GM19043 (cell line): ENCODE measurements around the gene CACNG4.

Experiments
- ATAC-seq: cut with Tn5 transposase; IDR thresholded peaks from one replicate; pipeline ENCODE4 v1.9.1; 2021; ENCODE audit warnings: low read depth; ENCODE audit not compliant: unreplicated experiment

CACNG4 gene

DNA sequence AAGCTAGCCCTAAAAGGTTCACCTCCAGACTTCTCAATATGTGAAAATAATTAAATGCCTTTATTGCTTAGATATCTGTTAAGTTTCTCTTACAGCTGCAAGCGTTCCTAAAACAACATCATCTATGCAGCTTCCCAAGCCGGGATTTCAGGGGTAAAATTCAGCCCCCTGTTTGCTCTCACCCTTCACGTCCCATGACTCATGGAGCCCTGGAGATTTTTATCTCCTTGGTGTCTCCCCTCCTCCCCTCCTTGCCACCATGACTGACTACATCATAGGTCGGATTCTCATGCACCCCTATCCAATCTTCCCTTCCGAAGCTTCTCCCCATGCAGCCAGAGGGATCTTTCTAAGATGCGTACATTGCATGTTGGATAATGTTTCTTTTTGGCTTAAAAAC lies 21.0 kb upstream of the CACNG4 start:
- no peak for ATAC-seq

DNA sequence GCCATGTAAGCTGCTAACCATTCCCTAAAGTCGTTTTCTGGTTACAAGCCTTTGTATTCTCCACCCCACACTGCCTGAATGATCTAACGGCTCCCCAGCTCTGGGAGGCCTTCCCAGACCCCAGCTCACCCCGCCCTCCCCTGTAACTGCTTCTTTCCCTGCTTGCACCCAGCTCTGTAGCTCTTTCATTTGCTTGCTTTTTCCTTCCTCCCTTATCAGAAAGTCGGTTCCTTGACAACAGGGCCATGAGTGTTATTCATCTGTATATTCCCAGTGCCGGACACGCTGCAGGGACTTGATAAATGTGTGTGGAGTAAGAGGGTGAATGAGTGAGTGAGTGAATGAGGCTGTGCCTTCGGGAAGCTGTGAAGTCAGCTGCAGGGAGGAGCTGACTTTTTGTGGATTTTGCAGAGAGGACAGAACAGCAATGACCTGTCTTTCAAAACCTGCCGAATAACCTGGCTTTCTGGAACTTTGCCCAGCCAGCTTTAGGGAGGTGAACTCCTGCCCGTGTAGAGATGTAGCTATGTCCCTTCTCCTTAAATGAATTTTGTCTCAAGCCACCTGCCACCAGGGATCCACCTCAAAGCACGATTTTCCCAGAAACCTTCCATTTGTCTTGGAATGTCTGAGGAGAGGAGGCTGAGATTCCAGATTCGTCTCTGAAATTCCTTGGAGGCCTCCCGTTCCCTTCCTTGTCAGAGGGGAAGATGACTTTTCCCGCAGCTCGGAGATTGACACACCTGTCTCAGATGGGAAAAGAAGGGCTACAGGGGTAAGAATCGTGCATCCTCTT lies 20.0 kb upstream of the CACNG4 start:
- no peak for ATAC-seq

DNA sequence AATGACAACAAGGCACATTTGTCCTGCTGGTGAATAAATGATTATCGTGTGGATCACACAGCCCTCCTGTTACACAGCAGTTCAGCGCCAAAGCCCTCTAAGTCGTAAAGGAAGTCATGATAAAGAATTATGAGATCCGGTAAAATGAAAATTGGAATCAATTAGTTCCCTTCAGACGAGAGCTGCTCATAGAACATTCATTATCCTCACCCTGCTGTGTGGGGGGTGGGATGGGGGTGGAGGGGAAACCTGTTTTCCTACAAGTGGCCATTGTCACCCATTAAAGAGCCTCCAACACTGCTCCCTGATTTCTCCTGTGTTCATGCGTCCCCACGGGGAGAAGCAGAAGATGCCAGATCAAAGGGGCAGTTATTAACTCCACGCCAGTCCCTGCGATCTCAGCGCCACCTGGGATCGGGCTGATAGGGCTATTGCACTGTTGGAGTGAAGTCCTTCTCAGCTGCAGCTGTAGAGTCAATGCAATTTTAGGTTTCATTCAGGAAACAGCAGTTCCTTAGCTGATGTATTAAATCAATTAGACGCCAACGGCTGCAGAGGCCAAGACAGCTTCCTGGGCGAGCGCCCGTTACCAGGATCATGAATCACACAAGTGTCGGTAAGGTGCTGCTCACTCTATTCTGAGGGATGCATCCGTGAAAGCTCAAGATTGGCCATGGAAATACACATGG lies 19.2 kb upstream of the CACNG4 start:
- no peak for ATAC-seq

DNA sequence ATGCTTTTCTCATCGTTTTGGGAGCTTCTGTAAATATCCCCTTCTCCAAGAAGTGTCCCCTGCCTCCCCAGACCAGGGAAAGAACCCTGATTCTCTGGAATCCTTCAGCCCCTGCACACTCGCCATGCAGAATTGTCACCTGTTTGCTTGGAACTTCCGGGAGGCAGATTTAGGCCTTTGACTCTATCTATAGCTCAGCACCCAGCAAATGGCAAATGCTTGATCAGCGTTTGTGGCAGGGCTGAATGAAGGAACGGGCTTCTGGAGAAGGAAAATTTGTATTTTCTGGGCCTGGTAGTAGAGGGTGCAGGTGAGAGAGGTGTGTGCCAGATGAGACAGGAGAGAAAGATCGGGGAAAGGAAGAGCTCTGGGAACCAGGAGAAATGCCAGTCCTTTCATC lies 18.3 kb upstream of the CACNG4 start:
- no peak for ATAC-seq

DNA sequence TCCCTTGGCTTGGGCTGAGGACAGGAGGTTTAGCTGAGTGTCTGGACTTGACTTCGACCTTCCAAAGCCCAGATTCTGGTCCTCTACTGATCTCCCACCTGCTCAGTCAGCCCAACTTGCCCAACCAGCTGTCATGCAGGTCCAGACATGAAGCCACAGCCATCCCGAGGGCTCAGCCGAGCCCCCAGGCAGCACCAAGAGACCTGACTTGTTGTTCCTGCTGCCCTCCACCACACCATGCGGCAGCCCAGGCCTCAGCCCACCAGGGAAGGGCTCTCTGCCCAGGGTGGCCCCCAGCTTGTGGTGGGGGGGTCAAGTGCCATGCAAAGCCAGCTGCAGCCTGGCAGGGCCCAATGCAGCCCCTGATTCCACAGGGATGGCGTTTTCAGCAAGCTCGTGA lies 17.2 kb upstream of the CACNG4 start:
- no peak for ATAC-seq

DNA sequence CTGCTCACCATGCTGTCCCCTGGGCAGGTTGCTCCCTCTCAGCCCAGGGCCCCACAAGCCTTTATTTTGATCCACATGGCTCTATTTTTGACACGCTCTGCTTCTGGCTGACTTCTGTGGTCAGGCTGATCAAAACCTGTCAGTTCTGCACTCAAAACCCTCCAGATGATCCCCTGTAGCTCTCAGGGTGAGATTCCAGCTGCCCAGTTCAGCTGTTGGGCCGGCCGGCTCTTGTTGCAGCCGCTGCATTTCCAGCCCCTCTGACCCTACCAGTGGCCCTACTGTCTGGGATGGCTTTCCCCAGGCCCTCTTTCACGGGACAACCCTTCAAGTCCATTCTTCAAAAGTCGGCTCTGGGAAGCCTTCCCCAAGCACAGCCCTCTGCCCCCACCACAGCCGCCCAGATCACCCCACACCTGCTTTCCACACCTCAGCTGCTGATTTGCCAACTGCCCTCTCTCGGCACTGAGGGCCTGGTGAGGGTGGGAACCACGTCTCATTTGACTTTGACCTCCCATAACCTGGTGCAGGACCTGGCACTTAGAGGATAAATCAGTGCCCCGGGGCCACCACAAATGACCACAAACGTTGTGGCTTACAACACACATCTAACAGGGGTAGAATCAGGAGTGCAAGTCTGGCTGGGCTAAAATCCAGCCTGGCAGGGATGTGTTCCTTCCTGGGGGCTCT lies 16.3 kb upstream of the CACNG4 start:
- ATAC-seq, result no peak

DNA sequence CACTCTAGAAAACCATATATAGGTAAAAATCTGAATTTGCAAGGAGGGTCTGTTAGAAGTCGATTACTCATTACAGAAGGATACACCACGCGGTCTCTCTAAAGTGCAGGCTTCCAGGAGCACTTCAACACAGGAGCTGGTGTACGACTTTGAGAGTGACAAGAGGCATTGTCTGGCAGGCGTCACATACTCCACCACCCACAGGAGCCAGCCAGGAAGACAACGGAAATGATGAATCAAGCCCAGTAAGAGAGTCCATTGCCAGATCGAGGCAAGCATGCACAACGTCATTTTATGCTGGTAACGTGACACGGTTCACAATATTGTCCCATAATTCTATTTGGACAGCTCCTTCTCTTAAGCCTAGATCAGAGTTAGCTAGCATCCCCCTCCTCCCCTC lies 15.0 kb upstream of the CACNG4 start:
- no peak for ATAC-seq

DNA sequence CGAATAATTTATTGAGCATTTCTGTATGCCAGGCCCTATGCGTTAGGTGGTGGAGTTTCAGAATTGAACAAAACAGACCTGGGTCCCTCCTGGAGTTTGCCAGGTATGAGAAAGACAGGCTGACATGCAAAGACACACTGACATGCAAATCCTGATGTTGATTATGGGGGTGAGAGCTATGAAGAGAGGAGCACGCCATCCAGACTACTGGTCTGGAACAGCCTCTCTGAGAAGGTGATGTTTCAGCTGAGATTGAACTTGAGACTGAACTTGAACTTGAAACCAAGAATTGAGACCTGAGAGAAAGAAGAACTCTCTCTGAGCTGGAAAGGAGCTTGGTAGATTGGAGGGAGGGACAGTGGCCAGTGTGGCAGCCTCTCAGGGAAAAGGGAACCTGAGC lies 14.2 kb upstream of the CACNG4 start:
- no peak for ATAC-seq

DNA sequence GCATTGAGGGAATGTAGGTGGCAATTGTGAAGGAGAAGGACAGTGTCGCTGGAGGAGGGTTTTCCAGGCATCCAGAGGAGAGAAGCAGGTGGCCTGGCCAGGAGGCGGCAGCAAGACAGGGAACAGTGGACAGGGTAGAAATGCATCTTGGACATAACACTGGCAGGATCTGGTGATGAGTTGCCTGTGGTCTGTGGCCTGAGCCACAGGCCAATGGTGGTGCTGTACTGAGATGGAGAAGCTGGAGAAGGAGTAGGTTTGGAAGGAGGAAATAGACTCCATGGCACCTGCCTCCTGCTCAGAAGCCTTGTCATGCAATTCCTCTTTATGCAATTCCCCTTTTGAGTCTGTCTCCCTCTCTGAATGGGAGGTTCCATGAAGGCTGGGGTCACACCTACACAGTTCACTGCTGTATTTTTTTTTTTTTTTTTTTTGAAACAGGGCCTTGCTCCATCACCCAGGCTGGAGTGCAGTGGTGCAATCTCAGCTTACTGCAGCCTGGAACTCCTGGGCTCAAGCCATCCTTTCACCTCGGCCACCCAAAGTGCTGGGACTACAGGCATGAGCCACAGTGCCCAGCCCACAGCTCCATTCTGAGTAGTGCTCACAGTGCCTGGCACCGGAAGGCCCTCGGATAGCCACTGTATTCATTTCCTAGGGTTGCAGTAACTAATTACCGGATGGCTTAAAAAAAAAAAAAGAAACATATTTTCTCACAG lies 13.5 kb upstream of the CACNG4 start:
- ATAC-seq, result no peak

DNA sequence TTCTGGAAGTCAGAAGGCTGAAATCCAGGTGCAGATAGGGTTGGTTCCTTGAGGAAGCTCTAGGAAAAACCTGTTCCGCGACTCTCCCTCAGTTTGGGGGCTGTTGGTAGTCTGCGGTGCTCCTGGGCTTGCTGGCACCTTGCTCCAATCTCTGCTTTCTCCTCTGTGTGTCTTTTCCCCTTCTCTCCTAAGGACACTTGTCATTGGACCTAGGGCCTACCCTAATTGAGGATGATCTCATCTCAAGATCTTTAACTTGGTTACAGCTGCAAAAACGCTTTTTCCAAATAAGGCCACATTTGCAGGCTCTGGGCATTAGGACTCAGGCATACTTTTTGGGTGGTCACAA lies 12.9 kb upstream of the CACNG4 start:
- no peak for ATAC-seq

DNA sequence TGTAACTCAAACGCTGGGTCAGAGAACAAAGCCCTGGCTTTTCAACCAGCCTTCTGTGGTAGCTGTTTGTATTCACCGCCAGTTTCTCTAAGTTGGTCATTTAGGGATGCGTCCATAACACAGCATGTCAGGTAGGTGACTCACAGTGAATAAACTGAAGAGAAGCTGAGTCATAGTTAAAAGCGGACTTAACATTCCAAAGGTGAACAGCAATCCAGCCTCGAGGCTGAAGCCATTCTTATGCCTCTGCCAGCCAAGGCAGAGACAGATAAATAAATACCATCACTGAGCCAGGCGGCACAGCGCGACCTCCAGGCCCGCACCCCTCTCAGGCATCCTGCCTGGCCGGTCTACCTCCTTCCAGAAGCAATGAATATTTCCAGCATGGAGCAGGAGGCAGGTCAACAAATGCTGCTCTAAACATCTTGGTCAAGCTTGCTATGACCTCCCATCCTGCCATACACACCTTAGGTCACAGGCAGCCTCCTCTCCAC lies 12.4 kb upstream of the CACNG4 start:
- ATAC-seq, result no peak

DNA sequence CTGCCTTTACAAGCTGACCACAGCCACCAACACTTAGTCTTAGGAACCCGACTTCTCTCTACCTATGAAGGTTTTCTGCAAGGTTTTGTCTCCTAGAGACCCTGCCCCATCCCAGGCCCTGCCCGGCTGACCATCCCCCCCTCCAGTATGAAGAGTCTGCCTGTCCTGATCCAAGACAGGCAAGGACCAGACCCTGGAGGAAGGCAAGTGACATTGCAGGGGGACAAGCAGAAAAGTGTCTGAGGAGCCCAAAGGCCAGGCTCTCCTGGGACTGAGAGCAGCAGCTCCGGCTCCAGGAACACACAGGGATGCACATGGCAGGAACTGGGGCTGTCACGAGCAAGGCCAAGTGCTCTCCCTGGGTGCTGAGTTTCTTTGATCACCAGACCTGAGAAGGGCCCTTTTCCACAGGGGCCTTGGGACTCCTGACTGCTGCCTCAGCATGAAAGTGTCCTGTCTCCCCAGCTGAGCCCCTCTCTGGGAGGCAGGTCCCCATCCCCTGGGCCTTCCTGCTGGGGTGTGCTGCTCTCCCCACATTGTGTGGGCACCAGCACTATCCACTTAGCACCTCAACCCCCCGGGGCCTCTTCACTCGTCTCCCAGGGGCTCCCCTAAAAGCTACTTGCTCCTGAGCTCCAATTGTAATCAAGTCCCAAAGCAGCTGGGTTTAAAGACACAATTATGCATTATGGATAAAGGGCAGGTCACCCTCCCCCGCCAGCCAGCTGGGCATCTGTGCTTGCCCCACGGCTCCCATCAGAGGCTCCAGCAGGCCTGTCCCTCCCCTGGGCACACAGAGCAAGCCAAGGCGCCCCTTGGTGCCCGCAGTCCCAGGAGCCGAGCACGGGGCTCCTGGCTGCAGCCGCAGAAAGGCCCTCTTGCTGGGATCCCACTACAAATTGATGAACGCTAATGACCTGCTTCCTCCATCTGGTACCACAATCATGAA lies 11.6 kb upstream of the CACNG4 start:
- ATAC-seq, result no peak

DNA sequence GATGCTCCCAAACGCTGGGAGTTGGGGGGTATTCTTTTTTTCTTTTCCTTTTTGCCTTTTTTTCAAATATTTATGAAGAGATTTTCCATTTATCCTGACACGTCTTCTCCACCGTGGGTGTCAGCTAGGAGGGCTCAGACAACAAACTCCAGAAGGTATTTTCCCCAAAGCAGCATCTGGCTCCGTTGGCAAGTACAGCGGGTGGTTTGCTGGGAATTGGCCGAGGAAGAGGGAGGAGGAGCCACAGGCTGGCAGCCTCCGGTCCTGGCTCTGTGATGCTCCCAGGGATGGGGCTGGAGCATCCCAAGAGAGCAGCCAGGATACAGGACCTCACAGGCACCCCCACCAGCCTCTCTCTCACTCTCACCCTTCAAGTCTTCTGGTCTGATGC lies 10.9 kb upstream of the CACNG4 start:
- no peak for ATAC-seq

DNA sequence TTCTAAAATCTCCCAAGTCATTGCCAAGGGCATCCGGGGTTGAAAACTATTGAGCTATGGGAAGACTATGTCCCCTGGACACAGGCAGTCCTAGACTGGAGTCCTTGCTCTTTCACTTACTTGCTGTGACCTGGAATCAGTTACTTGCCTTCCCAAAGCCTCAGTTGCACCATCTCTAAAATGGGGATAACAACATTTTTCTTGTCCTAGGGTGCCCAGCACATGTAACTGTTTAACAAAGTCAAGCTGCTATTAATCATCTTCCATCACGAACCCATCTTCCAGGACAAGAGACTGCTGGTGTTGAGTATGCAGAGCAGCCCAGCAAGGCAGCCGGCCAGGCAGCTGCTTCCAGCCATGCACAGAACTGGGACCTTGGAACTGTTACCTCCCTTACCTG lies 9.9 kb upstream of the CACNG4 start:
- no peak for ATAC-seq

DNA sequence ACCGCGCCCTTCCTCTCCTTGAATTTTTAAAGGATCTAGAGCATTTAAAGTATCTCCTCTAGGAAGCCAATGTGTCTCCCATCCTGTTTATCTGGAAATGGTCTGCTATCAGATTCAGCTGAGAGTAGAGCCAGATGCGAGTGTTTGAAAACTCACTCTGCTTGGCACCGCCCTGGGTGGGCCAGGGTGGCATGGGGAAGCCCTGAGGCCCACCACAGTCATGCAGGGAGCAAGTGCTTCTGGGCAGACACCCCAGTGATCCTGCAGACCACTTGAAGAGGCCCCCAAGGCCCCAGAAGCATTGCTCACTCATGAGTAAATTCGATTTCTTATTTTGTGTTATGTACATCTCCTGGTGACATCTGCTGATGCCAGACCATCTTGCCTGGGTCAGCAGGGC lies 8.7 kb upstream of the CACNG4 start:
- ATAC-seq, result no peak

DNA sequence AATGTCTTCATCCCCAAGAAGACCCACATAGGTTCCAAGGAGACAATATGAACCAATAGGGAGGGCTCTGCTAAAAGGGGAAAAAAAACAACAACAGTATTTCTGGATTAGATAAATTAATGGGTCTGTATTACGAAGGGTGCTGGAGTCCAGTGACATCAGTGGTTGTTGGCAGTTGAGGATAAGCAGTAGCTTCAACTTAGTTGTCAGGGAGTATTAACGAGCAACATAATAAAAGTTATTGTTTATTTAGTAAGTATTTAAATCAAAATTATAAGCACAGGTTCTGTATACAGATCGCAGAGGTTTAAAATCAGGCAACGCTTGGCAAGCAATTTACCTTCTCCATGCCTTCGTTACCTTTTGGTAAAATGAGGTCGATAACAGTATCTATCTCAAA lies 7.6 kb upstream of the CACNG4 start:
- ATAC-seq, result no peak

DNA sequence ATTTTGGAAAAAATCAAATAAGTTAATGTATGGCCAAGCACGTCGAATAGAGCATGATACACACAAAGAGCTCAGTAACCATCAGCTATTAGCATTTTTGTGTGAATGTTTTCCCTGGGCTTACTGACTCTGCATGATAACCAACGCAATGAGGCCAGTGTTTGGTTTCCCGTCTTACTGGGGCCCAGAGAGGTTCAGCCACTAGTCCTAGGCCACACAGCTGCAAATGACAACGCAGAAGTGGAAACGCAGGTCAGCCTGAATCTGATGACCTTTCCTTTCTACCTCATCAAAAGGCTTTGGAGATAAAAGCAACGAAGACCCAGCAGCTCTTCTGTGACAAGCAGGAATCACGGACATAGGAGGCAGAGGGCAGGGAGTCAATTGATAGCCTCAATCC lies 7.2 kb upstream of the CACNG4 start:
- no peak for ATAC-seq

DNA sequence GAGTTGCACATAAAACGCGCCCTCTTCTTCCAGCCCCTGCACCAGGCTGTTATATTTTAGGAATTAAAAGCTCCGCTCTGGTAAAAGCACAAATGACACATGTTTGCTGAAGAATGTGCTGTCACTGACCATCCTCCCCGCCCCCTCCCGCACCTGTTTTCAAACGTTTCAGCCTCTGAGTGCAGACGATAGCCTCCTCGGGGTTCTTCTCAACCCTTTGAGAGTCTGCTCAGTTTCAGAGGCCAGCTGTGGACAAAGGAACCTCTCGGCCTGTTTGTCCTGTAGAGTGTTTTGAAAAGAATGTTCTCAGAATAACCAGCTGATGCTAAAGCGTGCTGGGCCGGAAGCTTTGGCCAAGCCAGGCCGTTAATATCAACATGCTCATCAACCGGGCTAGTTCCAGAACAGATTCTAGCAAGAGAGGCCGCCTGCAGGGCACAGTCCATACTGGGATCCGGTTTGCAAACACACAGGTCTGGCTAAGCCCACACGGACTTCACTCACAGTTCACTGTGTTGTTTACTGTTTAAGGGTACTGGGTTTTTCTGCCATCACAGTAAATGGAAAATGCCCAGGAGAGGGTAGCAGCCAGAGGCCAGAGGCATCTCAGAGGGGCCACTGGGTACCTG lies 6.4 kb upstream of the CACNG4 start:
- no peak for ATAC-seq

DNA sequence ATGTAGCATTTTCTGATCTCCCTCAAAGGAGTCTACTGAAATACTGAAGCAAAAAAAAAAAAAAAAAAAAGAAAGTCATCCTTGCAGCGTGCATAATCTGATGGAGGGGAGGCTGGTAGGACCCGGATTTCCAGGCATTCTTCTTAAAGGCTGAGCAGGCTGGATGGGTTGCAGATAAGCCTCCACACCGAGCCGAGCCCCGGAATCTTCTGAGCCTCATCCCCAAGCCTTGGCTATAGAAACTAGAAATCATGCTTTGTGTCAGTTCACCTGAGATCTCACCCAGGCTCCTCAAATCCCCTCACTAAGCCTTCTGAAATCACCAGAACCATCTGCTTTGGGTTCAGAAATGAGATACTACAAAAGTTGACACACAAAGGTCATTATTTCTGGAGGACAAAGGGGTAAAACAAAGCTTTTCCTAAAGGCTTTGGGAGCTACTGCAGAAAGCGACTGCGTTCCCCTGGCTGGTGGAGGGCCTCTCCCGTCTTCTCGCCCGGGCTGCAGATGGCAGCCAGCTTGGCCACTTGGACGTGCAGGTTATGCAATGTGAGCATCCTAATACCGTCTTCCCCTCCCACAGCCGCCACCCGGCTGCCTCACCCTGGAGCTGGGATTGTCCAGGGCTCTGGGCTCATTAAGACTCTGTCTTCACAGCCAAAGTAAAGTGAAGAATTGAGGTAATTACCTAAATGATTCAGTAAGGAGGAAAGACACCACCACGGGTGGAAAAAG lies 4.7 kb upstream of the CACNG4 start:
- no peak for ATAC-seq
